ENCODE data around the gene PTPRK. TPM values are rescaled to one million over a fixed set of nuclear protein-coding genes. Genes with fewer than 3 reads are reported as not detected.

PTPRK gene
- total RNA-seq, 1 experiment from 2014 or later = 46.5 TPM

DNA sequence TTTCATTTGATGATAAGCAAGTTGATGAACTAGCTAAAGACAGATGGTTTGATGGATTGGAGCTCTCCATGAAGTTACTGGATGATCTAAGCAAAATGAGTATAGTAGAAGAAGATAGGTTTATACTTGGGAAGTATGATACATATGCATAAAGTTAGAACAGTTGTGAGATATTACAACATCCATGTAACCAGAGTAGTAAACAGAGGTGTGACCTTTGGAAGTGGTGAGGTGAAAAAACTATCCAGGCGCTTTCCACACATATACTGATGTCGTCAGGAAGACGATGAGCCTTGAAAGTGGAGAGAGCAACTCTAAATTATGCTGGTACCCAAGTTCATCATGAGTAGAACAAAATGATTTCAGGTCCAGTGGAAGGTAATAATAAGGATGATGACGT, 271.0 kb downstream of the PTPRK start:
- DNase-seq (ENCODE audit: low read depth) = no peak

DNA sequence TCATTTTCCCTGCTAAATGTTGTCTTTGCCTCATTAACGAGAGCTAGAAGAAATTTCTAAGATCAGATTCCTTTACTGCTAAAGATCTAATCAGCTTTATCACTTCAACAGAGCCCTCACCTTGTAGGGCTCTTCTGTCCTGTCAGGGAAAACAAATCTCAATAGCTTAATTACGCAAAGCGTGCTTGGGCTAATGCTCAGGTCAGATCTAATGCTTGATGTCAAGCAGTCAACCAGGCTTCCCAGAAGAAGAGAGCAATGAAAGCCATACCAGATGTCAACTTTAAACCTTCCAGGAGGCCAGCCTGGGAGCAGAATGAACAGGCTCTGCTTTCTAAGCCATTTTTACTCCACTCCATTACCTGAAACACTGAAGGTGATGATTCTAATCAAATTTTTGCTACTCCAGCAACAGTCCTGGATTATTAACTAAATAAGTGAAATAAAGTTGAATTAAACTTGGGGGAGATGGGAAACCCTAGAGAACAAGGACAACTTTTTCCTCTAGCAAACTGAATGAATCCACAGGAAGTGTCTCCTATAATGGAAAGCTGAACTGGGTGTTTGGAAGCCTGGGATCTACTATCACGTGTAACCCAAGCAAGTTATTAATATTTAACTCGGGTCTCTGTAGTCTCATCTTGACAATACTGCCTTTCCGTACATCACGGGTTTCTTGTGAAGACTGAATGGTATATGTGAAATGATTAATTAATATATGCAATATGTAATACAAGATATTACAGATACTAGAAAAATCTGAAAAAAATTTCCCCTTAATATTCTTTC, 273.7 kb downstream of the PTPRK start:
- no peak for DNase-seq (ENCODE audit: low read depth)

DNA sequence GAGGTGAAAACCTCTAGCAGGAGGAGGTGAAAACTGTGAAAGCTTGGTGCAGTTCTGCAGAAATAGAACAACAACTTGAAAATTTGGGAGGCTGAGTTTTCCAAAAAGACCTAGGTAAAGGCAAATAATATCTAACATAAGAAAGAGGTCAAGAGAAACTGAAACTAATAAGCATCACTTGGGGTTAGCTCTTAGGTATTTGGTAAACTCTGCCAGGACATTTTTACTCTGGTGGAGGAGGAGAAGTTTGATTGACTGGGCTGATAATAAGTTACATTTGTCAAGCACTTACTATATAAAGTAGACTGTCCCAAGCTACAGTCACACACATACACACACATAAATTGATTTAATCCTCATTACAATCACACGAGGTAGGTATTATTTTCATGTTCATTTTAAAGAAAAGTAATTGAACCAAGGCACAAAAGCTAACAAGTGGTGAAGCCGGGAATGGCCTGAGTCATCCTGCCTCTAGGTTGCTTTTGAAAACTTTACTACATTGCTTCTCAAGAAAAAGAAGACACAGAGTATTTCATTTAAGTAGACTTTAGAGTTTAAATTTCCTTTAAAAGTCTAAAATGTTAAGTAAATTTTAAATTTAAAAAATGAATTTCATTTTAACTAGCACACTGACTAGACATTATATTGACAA, 275.5 kb downstream of the PTPRK start:
- no peak for DNase-seq (ENCODE audit: low read depth)

DNA sequence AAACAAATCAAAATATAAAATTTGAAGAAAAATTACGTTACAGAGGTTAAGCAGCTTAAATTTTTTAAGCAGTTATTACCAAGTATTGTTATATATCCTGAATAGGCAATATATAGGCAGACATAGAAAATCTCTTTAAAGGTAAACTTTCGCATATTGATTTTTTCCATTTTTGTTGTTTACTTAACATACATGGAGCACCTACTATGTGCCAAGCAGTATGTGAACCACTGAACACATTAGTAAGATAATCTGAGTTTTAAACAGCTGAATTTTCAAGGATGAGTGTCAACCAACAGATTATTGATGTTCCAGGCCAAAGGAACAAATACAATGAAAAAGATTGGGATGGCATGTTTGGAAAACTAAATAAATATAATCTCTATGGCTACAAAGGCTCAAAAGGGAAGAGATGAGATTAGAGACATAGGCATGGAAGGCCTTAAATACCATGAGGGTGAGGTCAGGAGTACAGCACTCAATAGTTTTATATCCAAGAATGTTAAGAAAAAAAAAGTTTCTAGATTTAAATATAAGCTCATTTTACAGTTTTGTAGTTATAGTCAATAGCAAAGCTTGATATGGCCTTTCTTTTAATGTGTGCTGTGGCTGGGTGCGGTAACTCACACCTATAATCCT, 277.5 kb downstream of the PTPRK start:
- DNase-seq (ENCODE audit: low read depth) = no peak

DNA sequence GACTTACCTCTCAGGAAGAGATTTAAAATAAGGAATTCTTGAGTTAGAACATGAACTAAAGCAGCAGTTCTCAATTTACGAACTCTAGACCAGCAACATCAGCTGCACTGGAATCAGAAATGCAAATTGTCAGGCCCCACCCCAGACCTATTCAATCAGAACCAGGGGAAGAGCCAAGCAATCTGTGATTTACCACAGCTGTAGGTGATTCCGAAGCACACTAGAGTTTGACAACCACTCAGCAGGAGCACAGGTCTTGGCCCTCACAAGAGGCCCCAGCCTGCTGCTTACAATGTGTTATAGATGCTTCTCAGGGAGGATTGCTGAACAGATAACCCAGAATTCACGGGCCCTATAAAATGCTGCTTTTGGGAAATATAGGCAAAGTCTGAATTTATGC, 279.2 kb downstream of the PTPRK start:
- no peak for DNase-seq (ENCODE audit: low read depth)

DNA sequence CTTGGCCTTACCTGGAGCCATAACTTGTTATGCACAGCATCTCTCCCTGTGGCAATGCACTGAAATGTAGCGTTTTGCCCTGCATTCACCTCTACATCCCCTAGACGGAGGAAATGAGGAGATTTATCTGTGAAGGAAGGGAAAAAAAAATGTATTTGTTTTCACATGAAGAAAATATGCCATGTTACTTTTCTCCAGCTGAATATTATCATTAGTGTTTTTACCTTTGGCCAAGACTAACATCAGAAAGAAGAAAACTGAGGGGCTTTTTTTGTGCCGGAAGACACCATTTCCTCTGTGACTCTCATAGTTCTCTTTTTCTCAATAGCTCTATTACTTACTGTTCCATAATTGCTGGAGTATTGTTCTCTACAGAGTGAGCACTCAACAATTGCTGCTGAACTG, 280.4 kb downstream of the PTPRK start:
- DNase-seq (ENCODE audit: low read depth) = no peak

DNA sequence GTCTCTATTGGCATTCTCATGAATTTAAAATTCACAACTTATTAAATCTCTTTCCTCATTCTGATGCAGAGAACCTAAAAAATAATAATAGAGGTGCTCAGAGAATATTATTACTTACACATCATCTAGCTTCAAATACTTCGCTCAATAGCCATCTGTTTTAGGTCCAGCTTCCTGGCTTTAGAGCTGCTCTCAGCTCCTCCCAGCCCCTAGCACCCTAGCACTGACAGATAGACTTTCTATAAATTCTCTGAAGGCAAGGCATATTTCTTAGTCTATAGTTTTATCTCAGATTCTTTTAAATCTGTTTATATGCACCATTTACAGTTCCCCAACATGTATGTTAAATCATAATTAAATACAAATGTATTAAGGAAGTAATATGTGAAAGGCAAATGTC, 281.3 kb downstream of the PTPRK start:
- DNase-seq (ENCODE audit: low read depth) = no peak

DNA sequence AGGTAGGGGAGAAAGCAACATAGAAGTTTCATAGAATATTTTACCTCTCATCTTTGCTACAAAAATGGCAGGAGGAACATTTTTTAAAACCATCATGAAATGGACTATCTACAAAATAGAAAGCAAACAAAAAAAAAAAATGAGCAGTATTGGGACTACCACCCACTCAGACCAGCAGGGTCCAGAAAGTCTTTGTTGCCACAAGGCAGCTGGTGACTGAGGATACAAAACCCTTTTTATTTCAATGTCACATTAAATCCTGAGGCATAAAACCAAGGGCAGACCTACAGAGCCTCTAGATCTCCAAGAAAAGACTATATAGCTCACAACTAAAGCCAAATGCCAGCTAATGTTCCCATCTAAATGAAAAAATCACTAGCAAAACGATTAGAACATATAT, 282.2 kb downstream of the PTPRK start:
- DNase-seq (ENCODE audit: low read depth) = no peak

DNA sequence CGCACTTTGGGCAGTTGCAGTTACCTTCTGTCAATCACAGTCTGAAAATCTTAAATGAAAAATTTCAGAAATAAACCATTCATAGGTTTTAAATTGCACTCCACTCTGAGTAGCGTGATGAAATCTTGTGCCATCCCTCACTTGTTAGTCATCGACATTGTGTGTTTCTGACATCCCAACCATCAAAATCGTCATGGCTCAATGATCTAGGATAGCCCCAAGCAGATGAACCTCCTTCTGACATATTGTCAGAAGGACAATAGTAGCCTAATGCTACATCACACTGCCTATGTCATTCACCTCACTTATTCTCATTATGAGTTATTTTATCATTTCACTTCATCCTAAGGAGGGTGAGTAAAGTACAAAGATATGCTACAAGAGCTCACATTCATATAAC, 284.8 kb downstream of the PTPRK start:
- DNase-seq (ENCODE audit: low read depth) = no peak

DNA sequence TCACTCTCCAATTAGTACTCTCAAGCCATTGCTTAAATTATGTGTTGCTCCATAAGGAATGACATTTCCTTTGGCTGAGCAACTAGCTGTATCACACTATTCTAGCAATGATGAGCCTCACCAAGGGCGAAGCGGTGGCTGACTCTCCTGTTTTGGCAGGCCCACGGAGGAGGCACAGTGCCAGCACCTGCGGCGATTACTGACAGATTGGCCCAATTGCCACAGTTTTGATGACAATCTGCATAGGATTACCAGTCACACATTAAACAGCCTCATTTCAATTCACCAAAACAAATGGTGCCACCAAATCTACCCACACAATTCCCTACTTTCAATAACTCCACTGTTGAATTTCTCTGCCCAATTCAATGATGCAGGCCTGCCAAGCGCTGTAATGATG, 286.9 kb downstream of the PTPRK start:
- no peak for DNase-seq (ENCODE audit: low read depth)

DNA sequence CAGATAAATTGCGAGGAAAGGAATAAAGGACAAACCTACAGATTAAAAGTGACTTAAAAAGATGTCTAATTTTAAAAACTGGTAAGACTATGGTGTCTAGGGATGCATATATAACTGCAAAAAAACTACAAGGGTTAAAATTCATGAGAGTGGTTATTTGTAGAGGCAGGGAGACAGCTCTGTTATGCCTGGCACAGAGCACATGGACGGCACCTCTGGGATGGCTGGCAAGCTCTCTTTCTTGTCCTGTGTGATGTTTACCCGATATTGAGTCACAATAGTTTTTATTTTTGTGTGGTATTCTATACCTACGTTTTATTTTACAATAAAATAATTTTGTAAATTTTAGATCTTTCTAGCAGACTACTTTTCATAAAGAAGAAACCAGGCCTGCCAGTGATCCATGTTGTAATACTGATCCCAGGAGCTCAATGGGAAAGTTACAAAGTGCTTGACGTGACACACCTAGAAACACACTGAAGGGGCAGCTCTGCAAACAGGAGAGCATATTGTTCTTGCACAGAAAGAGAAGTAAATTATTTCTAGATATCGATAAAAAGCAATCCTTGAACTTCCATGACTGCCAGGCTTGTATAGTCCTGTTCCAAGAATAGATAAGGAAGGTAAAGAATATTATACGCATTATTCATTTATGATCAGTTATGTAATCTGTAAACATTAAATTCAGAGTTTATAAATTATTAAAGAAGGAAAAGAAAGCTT, 290.0 kb downstream of the PTPRK start:
- no peak for DNase-seq (ENCODE audit: low read depth)

DNA sequence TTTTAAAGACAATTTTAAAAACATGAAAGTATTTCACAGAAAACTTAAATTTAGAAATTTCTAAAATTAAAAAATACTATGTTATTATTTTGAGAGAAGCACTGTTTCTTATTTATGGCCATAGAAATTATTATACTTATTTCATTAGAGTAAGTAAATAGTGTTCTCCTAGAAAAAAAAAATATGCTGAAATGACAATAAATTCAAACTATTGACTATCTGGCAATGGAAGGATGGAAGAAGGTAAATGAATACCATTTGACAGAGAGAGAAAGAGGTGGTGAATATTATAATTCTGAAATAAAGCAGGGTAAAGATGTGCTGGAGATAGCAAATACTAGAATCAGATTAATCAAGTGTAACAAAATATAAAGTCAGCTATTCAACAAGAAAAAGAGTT, 294.8 kb downstream of the PTPRK start:
- no peak for DNase-seq (ENCODE audit: low read depth)

DNA sequence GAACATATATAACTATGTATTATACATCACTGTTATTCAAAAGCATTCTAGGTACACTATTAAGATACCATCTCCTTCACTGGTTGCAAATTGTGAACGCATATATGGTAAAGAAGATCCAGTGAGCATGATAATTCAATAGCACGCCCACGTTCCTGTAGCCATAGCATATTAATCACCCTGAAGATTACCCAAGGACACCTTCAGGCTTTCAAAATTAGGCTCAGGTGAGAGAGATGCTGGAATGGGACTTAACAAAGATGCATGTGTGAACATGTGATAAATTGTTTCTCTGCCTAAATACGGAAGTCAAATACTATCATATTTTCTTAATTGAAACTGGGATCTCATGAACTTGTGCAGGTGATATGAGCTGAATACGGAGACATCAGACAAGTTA, 303.5 kb downstream of the PTPRK start:
- no peak for DNase-seq (ENCODE audit: low read depth)

DNA sequence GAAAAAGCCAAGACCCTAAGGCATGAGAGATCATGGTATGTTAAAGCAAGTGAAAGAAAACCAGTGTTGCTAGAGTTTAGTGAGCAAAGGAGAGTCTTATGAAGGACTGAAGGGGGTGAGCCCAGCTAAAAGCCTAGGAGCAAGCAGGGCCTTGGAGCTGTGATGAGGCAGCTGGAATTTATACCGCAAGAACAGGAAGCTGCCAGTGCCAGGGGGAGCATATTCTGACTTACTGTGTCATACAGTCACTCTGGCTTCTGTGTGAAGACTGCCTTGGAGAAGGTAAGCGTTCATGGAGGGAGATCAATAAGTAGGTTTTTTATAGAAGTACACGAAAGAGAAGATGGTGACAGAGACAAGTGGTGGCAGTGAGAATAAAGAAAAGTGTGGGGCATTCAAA, 310.6 kb downstream of the PTPRK start:
- peak; percentile 89 for DNase-seq (ENCODE audit: low read depth)

DNA sequence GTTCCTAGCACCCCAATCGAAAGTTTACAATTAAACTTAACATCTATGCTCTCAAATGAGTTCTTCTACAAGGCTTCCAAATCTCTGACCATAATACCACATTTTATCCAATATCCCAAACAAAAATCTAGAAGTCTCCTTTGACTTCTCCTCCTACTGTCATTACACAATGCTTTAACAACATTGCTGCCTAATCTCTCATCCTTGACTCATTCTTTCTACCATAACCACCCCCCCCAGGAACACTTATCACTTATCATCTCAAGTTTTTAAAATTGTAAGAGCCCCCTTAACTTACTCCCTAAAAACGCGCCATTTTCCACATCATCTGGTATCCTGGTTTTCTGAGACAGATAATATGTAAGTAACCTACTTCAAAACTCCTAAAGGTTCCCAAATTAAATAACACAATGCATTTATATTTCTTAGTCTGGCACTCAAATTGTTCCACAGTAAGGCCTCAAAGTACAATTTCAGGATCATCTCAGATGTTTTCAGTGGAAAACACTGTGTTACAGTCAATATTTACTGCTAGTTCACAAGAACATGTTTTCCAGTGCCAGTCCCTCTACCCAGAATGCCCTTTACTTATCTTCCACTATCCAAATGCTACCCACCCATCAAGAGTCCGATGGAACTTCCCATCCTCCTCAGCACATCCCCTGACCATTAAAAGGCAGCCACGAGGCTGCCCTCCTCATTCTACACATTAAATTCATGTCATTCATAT, 311.4 kb downstream of the PTPRK start:
- DNase-seq (ENCODE audit: low read depth) = peak; percentile 48

DNA sequence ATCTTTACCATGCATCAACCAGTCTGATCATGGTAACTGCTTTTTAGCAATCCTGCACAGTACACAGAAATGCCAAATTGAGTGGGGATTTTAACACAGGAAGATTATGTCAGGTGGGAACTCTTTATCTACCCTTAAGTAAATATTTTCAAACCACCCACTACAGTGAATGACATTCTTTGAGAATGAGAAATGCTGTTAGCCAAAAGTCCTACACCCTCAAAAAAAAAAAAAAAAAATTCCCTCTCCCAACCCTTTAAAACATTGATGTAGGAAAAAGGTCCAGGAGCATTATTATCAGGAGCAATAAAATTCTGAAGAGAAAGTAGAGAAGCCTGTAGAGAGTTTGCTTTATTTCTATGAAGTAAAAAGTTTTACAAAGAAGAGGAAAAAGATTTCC, 312.3 kb downstream of the PTPRK start:
- peak; percentile 57 for DNase-seq (ENCODE audit: low read depth)

DNA sequence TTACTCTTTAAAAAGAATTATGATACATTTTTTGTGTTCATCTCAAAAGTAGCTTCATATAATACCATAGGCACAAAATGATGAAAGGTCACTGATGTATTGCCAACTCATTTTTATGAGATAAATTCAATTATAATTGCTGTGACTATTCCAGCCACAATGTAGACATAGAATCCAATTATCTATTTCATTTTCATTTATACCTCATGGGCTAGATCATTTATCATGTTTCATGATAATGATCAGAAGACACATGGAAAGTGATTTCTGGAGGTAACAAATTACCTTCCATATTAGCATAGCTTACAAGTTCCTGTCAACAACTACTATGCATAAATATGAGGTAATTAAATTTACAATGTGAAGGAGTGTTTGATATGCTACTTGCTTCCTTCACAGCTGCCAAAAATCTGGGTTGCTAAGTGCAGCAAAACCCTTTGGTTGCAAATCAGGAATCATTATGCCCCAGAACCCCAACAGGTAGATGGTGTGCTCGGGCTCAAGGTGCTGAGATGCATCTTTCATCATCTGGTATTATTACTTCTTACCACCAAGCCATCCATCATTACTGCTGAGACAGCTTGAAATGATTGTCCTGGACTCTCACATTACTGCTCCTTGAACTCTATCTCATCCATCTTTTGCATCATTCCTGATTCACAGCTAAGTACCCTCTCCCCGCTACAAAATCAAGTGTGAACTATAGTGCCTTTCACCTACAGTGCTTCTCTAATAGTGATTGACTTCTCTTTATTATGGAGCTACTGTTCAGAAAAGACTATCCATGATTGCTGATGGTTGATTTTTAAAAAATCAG, 313.6 kb downstream of the PTPRK start:
- peak; percentile 18 for DNase-seq (ENCODE audit: low read depth)

DNA sequence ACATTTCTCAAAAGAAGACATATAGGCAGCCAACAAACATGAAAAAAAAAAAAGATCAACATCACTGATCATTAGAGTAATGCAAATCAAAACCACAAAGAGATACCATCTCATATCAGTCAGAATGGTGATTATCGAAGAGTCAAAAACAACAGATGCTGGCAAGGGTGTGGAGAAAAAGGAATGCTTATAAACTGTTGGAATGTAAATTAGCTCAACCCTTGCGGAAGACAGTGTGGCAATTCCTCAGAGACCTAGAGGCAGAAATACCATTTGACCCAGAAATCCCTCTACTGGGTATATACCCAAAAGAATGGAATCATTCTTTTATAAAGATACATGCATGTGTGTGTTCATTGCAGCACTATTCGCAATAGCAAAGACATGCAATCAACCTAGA, 315.8 kb downstream of the PTPRK start:
- DNase-seq (ENCODE audit: low read depth) = peak; percentile 23

DNA sequence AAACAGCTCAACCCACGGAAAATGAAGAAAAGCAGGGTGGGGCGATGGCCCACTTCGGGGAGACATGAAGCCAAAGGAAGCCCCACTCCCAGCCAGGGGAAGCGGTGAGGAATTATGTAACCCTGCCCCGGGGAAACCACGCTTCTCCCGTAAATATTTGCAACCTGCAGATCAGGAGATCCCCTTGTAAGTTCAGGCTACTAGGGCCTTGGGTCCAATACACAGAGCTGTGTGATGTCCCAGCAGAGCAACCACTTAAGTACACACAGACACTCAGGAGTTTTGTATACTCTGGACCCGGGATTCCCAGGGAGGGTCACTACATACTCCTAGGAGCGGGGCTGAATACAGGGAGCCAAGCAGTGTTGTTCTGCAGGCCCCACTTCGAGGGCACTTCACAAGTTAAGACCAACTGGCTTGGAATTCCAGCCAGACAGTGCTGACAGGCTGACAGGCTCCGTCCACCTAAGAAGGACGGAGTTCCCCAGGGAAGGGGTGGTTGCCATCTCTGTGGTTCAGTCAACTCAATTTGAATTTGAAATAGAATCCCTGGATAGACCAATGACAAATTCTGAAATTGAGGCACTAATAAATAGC, 318.1 kb downstream of the PTPRK start:
- no peak for DNase-seq (ENCODE audit: low read depth)

DNA sequence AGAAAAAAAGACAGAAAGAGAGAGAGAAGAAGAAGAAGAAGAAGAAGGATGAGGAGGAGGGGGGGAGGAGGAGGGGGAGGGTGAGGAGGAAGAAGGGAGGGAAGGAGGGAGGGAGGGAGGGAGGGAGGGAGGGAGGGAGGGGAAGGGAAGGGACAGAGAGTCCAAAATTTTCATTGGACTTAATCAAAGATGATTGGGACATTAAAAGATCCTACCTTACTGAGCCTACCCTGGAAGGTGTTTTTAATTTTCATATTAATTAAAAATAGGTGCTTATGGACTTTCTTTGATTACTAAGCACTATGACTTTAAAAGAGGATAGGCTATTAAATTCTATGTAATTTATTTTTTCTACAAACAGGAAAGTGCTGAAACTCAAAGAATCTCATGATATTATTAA, 319.6 kb downstream of the PTPRK start:
- no peak for DNase-seq (ENCODE audit: low read depth)
